GM19193 (cell line): ENCODE data around the gene C22orf39.

ENCODE experiments used
- POLR2A ChIP-seq: IDR thresholded peaks from 4 replicates; pipeline ENCODE4 v1.6.1; 2011; ENCODE audit not compliant: insufficient read depth, insufficient read length; ENCODE audit errors: extremely low read depth

C22orf39 gene

GRCh38 chr22:19447330-19448075 lies at the start of gene C22orf39:
Gene C22orf39 (minus strand): TSS chr22:19447711. CDS start chr22:19447688, 23 bp downstream.
- TF ChIP-seq POLR2A = peak; percentile 86

GRCh38 chr22:19497245-19497644 lies 49.7 kb upstream of the C22orf39 start:
- no peak for TF ChIP-seq POLR2A

- TF ChIP-seq POLR2A = no peak
Measured at GRCh38 chr22:19496324-19496630, 48.8 kb upstream of the C22orf39 start.

GRCh38 chr22:19495562-19496323 lies 48.2 kb upstream of the C22orf39 start:
- no peak for TF ChIP-seq POLR2A

- no peak for TF ChIP-seq POLR2A
Measured at GRCh38 chr22:19494676-19495173, 47.2 kb upstream of the C22orf39 start.

- TF ChIP-seq POLR2A = no peak
Measured at GRCh38 chr22:19494001-19494560, 46.6 kb upstream of the C22orf39 start.

GRCh38 chr22:19492504-19493174 lies 45.1 kb upstream of the C22orf39 start:
- no peak for TF ChIP-seq POLR2A

GRCh38 chr22:19490628-19491230 lies 43.2 kb upstream of the C22orf39 start:
- TF ChIP-seq POLR2A = no peak

GRCh38 chr22:19488884-19489843 lies 41.7 kb upstream of the C22orf39 start:
- TF ChIP-seq POLR2A = no peak

- TF ChIP-seq POLR2A = no peak
Measured at GRCh38 chr22:19488285-19488684, 40.8 kb upstream of the C22orf39 start.

- TF ChIP-seq POLR2A = no peak
Measured at GRCh38 chr22:19483481-19484244, 36.2 kb upstream of the C22orf39 start.

GRCh38 chr22:19482297-19482696 lies 34.8 kb upstream of the C22orf39 start:
- TF ChIP-seq POLR2A = no peak

- no peak for TF ChIP-seq POLR2A
Measured at GRCh38 chr22:19480789-19481188, 33.3 kb upstream of the C22orf39 start.
